GM12875 (cell line): ENCODE data around the gene VASN.
"Not testable (repeated sequence)": the region's sequence is repeated elsewhere in the genome, so short reads cannot be mapped to it uniquely, and the experiment has no call there.

Experiments used
- H3K4me3 ChIP-seq: one replicate; pipeline ENCODE4 v1.5.1; 2011; ENCODE audit warnings: low read depth, low read length, control low read depth
- CTCF ChIP-seq: IDR thresholded peaks from 2 replicates; pipeline ENCODE4 v1.5.1; 2011; ENCODE audit warnings: low read depth, mild to moderate bottlenecking, control low read depth, inconsistent platforms, low read length, moderate library complexity, borderline replicate concordance; ENCODE audit not compliant: insufficient read depth

The VASN gene

GRCh38 chr16:4339455-4339854 lies 32.2 kb upstream of the VASN start:
- no peak for TF ChIP-seq CTCF
- no peak overlapping the region for H3K4me3 ChIP-seq

GRCh38 chr16:4339909-4340308 lies 31.7 kb upstream of the VASN start:
- TF ChIP-seq CTCF: no peak
- H3K4me3 ChIP-seq: no peak overlapping the region

- no peak for TF ChIP-seq CTCF
- H3K4me3 ChIP-seq: no peak overlapping the region
These were observed 31.2 kb upstream of the VASN start for GRCh38 chr16:4340443-4340842.

- no peak overlapping the region for H3K4me3 ChIP-seq
- TF ChIP-seq CTCF: no peak
These were observed 30.4 kb upstream of the VASN start for GRCh38 chr16:4341250-4341649.

GRCh38 chr16:4342866-4343744 lies 28.5 kb upstream of the VASN start:
- H3K4me3 ChIP-seq: no peak overlapping the region
- no peak for TF ChIP-seq CTCF

GRCh38 chr16:4344300-4344982 lies 27.2 kb upstream of the VASN start:
- not testable (repeated sequence) for H3K4me3 ChIP-seq

GRCh38 chr16:4344983-4345835 lies 26.4 kb upstream of the VASN start:
- TF ChIP-seq CTCF: no peak
- no peak overlapping the region for H3K4me3 ChIP-seq
